Liver (tissue), 9 donors: ENCODE data around the gene MISP3. TPM values are rescaled to one million over a fixed set of nuclear protein-coding genes. Genes with fewer than 3 reads are reported as not detected.
A peak's percentile ranks its signal among the peaks of the same experiment; 100 is the strongest.

Experiments used
- DNase-seq: peaks from one replicate; pipeline ENCODE4 v3.0.0-alpha.2; 2017; ENCODE audit warnings: low spot score
- H3K27ac ChIP-seq, 2 donors: one replicate each; pipeline ENCODE4 v1.7.0; 2013; ENCODE audit warnings: inconsistent platforms in 2 of 2, low read length in 2 of 2, control low read depth in 1 of 2, low read depth in 1 of 2, mild to moderate bottlenecking in 1 of 2
- H3K27me3 ChIP-seq, 4 donors: one replicate each; pipeline versions ENCODE4 v1.6.1 to v1.7.0; 2013; ENCODE audit warnings: low read length in 3 of 4, inconsistent platforms in 1 of 4, mild to moderate bottlenecking in 1 of 4, moderate library complexity in 1 of 4; ENCODE audit not compliant: control insufficient read depth in 4 of 4, insufficient read depth in 4 of 4
- H3K36me3 ChIP-seq, 4 donors: one replicate each; pipeline versions ENCODE4 v1.6.1 to v1.7.0; 2013; ENCODE audit warnings: low read length in 3 of 4, mild to moderate bottlenecking in 3 of 4, low read depth in 1 of 4, moderate library complexity in 1 of 4; ENCODE audit not compliant: control insufficient read depth in 4 of 4, insufficient read depth in 3 of 4
- H3K4me1 ChIP-seq, 4 donors: one replicate each; pipeline versions ENCODE4 v1.6.1 to v1.7.0; 2013; ENCODE audit warnings: low read length in 3 of 4, mild to moderate bottlenecking in 3 of 4, moderate library complexity in 1 of 4; ENCODE audit not compliant: control insufficient read depth in 4 of 4, insufficient read depth in 4 of 4
- H3K4me3 ChIP-seq, 3 donors: one replicate each; pipeline versions ENCODE4 v1.6.1 to v1.7.0; 2013; ENCODE audit warnings: low read length in 3 of 3, control low read depth in 1 of 3, low read depth in 1 of 3, mild to moderate bottlenecking in 1 of 3
- H3K9ac ChIP-seq, 2 donors: one replicate each; pipeline ENCODE4 v1.7.0; 2013; ENCODE audit warnings: low read length in 2 of 2, mild to moderate bottlenecking in 2 of 2, moderate library complexity in 2 of 2, control low read depth in 1 of 2, low read depth in 1 of 2
- H3K9me3 ChIP-seq, 4 donors: one replicate each; pipeline versions ENCODE4 v1.6.1 to v1.7.0; 2013; ENCODE audit warnings: low read length in 3 of 4; ENCODE audit not compliant: control insufficient read depth in 4 of 4
- EGR1 ChIP-seq, 2 donors: IDR thresholded peaks; 2 replicates each; pipeline ENCODE4 v1.6.1; 2016 to 2018; ENCODE audit warnings: antibody characterized with exemption in 2 of 2, low read depth in 2 of 2
- FOXA1 ChIP-seq: IDR thresholded peaks from 2 replicates; pipeline ENCODE4 v1.6.1; 2016; ENCODE audit warnings: antibody characterized with exemption
- FOXA2 ChIP-seq: IDR thresholded peaks from 2 replicates; pipeline ENCODE4 v1.6.1; 2016; ENCODE audit warnings: antibody characterized with exemption
- GABPA ChIP-seq, 2 donors: IDR thresholded peaks in 1 of 2; conservative IDR thresholded peaks in 1 of 2; 2 replicates each; pipeline ENCODE4 v1.6.1; 2016; ENCODE audit warnings: antibody characterized with exemption in 2 of 2, mild to moderate bottlenecking in 1 of 2, moderate library complexity in 1 of 2
- HNF4A ChIP-seq, 2 donors: conservative IDR thresholded peaks; 2 replicates each; pipeline ENCODE4 v1.6.1; 2016; ENCODE audit warnings: antibody characterized with exemption in 2 of 2, mild to moderate bottlenecking in 2 of 2
- HNF4G ChIP-seq: IDR thresholded peaks from 2 replicates; pipeline ENCODE4 v1.6.1; 2016; ENCODE audit warnings: antibody characterized with exemption
- JUND ChIP-seq, 2 donors: IDR thresholded peaks; 2 replicates each; pipeline ENCODE4 v1.6.1; 2016; ENCODE audit warnings: antibody characterized with exemption in 2 of 2
- NR2F2 ChIP-seq: IDR thresholded peaks from 2 replicates; pipeline ENCODE4 v1.6.1; 2016; ENCODE audit warnings: antibody characterized with exemption
- RAD21 ChIP-seq, 2 donors: IDR thresholded peaks; 2 replicates each; pipeline ENCODE4 v1.6.1; 2016; ENCODE audit warnings: antibody characterized with exemption in 2 of 2, mild to moderate bottlenecking in 2 of 2
- RXRA ChIP-seq, 2 donors: IDR thresholded peaks; 2 replicates each; pipeline ENCODE4 v1.6.1; 2017 to 2018; ENCODE audit warnings: antibody characterized with exemption in 2 of 2, mild to moderate bottlenecking in 1 of 2
- SP1 ChIP-seq: IDR thresholded peaks from 2 replicates; pipeline ENCODE4 v1.6.1; 2018; ENCODE audit warnings: antibody characterized with exemption, mild to moderate bottlenecking
- TAF1 ChIP-seq: conservative IDR thresholded peaks from 2 replicates; pipeline ENCODE4 v1.6.1; 2016; ENCODE audit warnings: antibody characterized with exemption, mild to moderate bottlenecking
- YY1 ChIP-seq: IDR thresholded peaks from 2 replicates; pipeline ENCODE4 v1.6.1; 2016; ENCODE audit warnings: antibody characterized with exemption, mild to moderate bottlenecking
- WGBS: extraction: QIAGEN DNeasy Blood & Tissue Kit; methylation state at CpG from one replicate; pipeline ENCODE4 v1.1.7; 2013; 5-methylcytosine and 5-hydroxymethylcytosine counted together
- polyA plus RNA-seq, 2 donors: library from polyadenylated mRNA; stranded (reverse) in 1 of 2; unstranded in 1 of 2; fragments of 200-250 nt in 1 of 2; fragments of >200 nt in 1 of 2; fragmentation: Nextera tagmentation in 1 of 2; extraction: Ambion mirVana in 1 of 2; gene quantifications; one replicate each; pipeline versions ENCODE4 v1.2.1 to v1.2.3, GENCODE V29; 2013 to 2015
- total RNA-seq, 2 donors: library from RNA; depleted of rRNA; stranded (reverse); fragments of >200 nt; gene quantifications; one replicate each; pipeline ENCODE4 v1.2.3, GENCODE V29; 2014
- TF ChIP-seq, protein P1 (sequence below): IDR thresholded peaks from 2 replicates; pipeline ENCODE4 v1.6.1; 2016; ENCODE audit warnings: antibody characterized with exemption
- TF ChIP-seq, protein P2 (sequence below): IDR thresholded peaks from 2 replicates; pipeline ENCODE4 v1.6.1; 2016; ENCODE audit warnings: antibody characterized with exemption
- TF ChIP-seq, protein P3 (sequence below): IDR thresholded peaks from 2 replicates; pipeline ENCODE4 v1.6.1; 2016; ENCODE audit warnings: antibody characterized with exemption
- TF ChIP-seq, protein P4 (sequence below): fragments of 150-350 bp; IDR thresholded peaks from 2 replicates; pipeline ENCODE4 v1.5.1; 2017; ENCODE audit warnings: improper control_type of control experiment, low read depth, low read length; ENCODE audit not compliant: missing input control
- TF ChIP-seq, protein P5 (sequence below): IDR thresholded peaks from 2 replicates; pipeline ENCODE4 v1.6.1; 2016; ENCODE audit warnings: antibody characterized with exemption, mild to moderate bottlenecking
- donor health status: healthy.
- donor health status: healthy.
- donor health status: healthy.
- donor health status: healthy.
- donor health status: healthy.

Gene MISP3
- total and polyA plus RNA-seq, 4 donors, result 0.28 to 3.9 (median 2.8) TPM

DNA sequence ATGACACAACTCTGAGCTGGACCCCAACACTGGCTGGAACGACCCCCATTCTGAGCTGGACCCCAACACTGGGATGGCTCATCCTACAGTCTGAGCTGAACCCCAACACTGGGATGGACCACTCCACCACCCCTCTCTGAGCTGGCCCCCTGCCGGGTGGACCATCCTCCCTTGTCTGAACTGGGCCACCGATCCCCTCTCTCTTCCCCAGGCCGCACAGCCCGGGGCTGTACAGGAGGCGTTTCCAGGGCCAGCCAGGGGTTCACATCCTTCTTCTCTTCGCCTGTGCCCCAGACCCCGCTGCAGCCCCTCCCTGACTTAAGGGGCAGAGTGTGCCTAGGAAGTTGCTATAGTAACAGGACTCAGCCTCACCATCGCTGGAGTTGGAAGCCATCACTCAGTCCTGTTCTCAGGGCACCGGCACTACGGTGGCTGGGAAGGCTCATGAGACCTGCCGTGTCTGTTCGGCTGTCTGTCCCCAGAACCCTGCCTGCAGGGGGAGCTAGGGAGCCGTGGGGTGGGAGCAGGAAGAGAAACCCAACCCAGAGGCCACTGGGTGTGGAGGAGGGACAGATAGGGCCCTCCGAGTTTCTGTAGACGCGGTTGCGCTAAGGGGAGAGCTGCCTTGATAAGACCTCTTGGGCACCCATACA lies 41.3 kb downstream of the MISP3 start:
- 83% methylated on average over 18 of the region's 18 CpGs for WGBS
- no peaks in the 10 kb centered on the region for H3K27me3 ChIP-seq
- H3K9ac ChIP-seq, result peak overlapping the region; percentile 50 to 68
- TF ChIP-seq RXRA (IDR thresholded peaks at IDR 0.05) (peak in 1 of 2 donors; percentile 5), JUND (IDR thresholded peaks at IDR 0.05) (no peak), HNF4A (conservative IDR thresholded peaks at IDR 0.05) (no peak), FOXA2 (no peak), TAF1 (no peak), FOXA1 (no peak), SP1 (no peak), RAD21 (IDR thresholded peaks at IDR 0.05) (peak; percentile 49 to 67), EGR1 (IDR thresholded peaks at IDR 0.05; ENCODE audit: low read depth in 2 of 2) (no peak), YY1 (peak; percentile 77), HNF4G (no peak), GABPA (IDR thresholded peaks at IDR 0.05 in 1 of 2, conservative IDR thresholded peaks at IDR 0.05 in 1 of 2) (no peak), NR2F2 (no peak)
- TF ChIP-seq, protein P1, sequence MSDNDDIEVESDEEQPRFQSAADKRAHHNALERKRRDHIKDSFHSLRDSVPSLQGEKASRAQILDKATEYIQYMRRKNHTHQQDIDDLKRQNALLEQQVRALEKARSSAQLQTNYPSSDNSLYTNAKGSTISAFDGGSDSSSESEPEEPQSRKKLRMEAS, result no peak
- TF ChIP-seq, protein P2, sequence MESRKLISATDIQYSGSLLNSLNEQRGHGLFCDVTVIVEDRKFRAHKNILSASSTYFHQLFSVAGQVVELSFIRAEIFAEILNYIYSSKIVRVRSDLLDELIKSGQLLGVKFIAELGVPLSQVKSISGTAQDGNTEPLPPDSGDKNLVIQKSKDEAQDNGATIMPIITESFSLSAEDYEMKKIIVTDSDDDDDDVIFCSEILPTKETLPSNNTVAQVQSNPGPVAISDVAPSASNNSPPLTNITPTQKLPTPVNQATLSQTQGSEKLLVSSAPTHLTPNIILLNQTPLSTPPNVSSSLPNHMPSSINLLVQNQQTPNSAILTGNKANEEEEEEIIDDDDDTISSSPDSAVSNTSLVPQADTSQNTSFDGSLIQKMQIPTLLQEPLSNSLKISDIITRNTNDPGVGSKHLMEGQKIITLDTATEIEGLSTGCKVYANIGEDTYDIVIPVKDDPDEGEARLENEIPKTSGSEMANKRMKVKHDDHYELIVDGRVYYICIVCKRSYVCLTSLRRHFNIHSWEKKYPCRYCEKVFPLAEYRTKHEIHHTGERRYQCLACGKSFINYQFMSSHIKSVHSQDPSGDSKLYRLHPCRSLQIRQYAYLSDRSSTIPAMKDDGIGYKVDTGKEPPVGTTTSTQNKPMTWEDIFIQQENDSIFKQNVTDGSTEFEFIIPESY, result no peak
- TF ChIP-seq, protein P3, sequence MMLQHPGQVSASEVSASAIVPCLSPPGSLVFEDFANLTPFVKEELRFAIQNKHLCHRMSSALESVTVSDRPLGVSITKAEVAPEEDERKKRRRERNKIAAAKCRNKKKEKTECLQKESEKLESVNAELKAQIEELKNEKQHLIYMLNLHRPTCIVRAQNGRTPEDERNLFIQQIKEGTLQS, result no peak
- TF ChIP-seq, protein P4, sequence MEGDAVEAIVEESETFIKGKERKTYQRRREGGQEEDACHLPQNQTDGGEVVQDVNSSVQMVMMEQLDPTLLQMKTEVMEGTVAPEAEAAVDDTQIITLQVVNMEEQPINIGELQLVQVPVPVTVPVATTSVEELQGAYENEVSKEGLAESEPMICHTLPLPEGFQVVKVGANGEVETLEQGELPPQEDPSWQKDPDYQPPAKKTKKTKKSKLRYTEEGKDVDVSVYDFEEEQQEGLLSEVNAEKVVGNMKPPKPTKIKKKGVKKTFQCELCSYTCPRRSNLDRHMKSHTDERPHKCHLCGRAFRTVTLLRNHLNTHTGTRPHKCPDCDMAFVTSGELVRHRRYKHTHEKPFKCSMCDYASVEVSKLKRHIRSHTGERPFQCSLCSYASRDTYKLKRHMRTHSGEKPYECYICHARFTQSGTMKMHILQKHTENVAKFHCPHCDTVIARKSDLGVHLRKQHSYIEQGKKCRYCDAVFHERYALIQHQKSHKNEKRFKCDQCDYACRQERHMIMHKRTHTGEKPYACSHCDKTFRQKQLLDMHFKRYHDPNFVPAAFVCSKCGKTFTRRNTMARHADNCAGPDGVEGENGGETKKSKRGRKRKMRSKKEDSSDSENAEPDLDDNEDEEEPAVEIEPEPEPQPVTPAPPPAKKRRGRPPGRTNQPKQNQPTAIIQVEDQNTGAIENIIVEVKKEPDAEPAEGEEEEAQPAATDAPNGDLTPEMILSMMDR, result peak; percentile 47
- TF ChIP-seq, protein P5, sequence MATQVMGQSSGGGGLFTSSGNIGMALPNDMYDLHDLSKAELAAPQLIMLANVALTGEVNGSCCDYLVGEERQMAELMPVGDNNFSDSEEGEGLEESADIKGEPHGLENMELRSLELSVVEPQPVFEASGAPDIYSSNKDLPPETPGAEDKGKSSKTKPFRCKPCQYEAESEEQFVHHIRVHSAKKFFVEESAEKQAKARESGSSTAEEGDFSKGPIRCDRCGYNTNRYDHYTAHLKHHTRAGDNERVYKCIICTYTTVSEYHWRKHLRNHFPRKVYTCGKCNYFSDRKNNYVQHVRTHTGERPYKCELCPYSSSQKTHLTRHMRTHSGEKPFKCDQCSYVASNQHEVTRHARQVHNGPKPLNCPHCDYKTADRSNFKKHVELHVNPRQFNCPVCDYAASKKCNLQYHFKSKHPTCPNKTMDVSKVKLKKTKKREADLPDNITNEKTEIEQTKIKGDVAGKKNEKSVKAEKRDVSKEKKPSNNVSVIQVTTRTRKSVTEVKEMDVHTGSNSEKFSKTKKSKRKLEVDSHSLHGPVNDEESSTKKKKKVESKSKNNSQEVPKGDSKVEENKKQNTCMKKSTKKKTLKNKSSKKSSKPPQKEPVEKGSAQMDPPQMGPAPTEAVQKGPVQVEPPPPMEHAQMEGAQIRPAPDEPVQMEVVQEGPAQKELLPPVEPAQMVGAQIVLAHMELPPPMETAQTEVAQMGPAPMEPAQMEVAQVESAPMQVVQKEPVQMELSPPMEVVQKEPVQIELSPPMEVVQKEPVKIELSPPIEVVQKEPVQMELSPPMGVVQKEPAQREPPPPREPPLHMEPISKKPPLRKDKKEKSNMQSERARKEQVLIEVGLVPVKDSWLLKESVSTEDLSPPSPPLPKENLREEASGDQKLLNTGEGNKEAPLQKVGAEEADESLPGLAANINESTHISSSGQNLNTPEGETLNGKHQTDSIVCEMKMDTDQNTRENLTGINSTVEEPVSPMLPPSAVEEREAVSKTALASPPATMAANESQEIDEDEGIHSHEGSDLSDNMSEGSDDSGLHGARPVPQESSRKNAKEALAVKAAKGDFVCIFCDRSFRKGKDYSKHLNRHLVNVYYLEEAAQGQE, result no peak
- peaks cover 15 to 62% (median 51%) of the 10 kb centered on the region in 4 donors for H3K4me1 ChIP-seq
- peak overlapping the region; percentile 88 to 97 for H3K27ac ChIP-seq
- peak; percentile 67 for DNase-seq
- no peaks in the 10 kb centered on the region for H3K9me3 ChIP-seq
- H3K36me3 ChIP-seq, result no peaks in the 10 kb centered on the region
- peak overlapping the region in 1 of 3 donors; percentile 31 for H3K4me3 ChIP-seq
